ENCODE results near the gene IL11RA. TPM values are rescaled to one million over a fixed set of nuclear protein-coding genes. Genes with fewer than 3 reads are reported as not detected.

Gene IL11RA
- total RNA-seq, 1 donor from 2014 or later = 0.79 TPM

DNA sequence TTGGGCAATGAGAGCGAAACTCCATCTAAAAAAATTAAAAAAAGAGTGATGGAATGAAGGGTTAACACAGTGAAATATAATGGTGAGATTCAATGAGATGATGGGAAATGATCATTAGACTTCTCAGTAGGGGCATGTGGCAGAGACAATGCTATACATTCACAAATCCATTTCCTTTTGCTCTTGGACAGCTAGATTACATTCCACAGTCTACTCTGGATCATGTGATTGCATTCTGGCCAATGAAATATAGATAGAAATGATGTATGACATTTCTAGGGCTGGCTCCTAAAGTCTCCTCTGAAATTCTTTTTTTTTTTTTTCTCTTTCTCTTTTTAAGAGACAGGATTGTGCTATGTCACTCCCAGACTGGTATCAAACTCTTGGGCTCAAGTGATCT lies 9.3 kb upstream of the IL11RA start:
- TF ChIP-seq, protein P1, sequence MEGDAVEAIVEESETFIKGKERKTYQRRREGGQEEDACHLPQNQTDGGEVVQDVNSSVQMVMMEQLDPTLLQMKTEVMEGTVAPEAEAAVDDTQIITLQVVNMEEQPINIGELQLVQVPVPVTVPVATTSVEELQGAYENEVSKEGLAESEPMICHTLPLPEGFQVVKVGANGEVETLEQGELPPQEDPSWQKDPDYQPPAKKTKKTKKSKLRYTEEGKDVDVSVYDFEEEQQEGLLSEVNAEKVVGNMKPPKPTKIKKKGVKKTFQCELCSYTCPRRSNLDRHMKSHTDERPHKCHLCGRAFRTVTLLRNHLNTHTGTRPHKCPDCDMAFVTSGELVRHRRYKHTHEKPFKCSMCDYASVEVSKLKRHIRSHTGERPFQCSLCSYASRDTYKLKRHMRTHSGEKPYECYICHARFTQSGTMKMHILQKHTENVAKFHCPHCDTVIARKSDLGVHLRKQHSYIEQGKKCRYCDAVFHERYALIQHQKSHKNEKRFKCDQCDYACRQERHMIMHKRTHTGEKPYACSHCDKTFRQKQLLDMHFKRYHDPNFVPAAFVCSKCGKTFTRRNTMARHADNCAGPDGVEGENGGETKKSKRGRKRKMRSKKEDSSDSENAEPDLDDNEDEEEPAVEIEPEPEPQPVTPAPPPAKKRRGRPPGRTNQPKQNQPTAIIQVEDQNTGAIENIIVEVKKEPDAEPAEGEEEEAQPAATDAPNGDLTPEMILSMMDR (IDR thresholded peaks at IDR 0.05; ENCODE audit: insufficient read depth, low read length, severe bottlenecking) = no peak
- Histone ChIP-seq H3K36me3 (ENCODE audit: control insufficient read depth, insufficient read depth, low read length) (no peaks in the 10 kb centered on the region), H3K4me3 (ENCODE audit: low read depth, low read length) (no peak overlapping the region), H3K27me3 (ENCODE audit: control insufficient read depth, insufficient read depth, low read length) (no peaks in the 10 kb centered on the region)
- FAIRE-seq (no peak), DNase-seq (ENCODE audit: low read depth) (no peak)

DNA sequence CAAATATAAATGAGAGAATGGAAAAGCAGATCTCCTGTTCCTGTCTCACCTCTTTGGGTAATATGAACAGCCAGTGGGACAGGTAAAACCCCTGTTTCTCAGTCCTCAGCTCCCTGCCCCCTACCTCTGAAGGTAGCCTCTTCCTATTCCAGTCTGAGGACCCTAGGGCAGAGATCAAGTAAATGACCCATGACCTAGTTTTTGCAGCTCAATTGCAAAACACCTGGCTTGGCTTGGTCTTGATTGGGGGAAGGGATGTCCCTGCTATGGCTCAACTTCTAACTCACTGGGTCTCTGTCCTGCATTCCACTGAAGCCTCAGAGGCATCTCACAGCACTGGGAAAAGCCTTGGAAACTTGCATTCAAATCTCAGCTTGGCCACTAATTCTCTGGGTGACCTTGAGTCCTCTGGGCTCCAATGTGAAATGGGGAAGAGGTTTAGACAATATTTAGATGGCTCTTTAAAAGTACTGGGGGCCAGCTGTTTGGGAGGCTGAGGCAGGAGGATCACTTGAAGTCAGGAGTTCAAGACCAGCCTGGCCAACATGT lies 7.1 kb upstream of the IL11RA start:
- H3K27me3 ChIP-seq (ENCODE audit: control insufficient read depth, insufficient read depth, low read length) = no peaks in the 10 kb centered on the region
- FAIRE-seq (no peak), DNase-seq (ENCODE audit: low read depth) (no peak)
- H3K36me3 ChIP-seq (ENCODE audit: control insufficient read depth, insufficient read depth, low read length) = peaks cover 1% of the 10 kb centered on the region
- TF ChIP-seq, protein P1 (IDR thresholded peaks at IDR 0.05; ENCODE audit: insufficient read depth, low read length, severe bottlenecking) = no peak
- H3K4me3 ChIP-seq (ENCODE audit: low read depth, low read length) = no peak overlapping the region

DNA sequence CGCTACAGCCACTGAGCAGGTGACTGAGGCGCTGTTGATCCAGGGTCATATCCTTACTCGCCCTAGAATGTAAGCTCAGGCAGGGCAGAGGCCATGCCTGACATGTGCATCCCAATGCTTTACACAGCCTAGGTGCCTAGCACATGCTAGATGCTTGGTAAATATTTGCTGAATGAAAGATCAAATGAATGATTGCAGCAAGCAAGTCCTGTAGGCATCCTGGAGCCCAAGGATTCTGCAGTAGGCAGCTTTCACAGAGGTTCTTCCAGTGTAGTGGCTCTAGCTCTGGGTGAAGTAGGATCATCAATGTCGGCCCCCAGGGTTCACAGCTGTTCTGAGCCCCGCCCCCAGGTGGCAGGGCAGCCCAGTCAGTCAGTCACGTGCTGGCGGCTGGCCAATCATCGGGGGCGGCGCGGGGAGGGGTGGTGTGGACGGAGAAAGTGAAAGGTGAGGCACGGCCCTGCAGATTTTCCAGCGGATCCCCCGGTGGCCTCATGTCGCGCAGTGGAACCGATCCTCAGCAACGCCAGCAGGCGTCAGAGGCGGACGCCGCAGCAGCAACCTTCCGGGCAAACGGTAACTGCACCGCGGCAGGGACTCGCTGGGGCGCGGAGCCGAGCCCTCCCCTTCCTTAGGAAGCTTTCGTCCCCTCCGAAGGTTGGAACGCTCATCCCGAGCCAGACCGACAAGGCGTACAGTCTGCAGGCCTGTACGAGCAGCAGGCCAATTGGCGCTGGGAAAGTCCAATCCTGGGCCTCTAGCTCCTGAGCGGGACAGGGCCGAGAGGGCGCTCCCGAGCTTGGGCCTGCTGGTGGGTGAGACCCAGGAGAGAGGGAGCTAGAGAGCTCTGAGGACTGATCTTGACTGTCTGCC lies 5.5 kb upstream of the IL11RA start, which contains the start of gene GALT:
Gene GALT, plus strand, starts transcription at position 465 of the 873 bp plus-strand sequence. Its CDS starts 30 bp downstream, at position 495.
- no peak for FAIRE-seq
- no peaks in the 10 kb centered on the region for H3K27me3 ChIP-seq (ENCODE audit: control insufficient read depth, insufficient read depth, low read length)
- peaks cover 1% of the 10 kb centered on the region for H3K36me3 ChIP-seq (ENCODE audit: control insufficient read depth, insufficient read depth, low read length)
- DNase-seq (ENCODE audit: low read depth) = peak; percentile 61
- TF ChIP-seq, protein P1 (IDR thresholded peaks at IDR 0.05; ENCODE audit: insufficient read depth, low read length, severe bottlenecking) = peak; percentile 63
- H3K4me3 ChIP-seq (ENCODE audit: low read depth, low read length) = peak within 1 kb of the TSS; percentile 77

DNA sequence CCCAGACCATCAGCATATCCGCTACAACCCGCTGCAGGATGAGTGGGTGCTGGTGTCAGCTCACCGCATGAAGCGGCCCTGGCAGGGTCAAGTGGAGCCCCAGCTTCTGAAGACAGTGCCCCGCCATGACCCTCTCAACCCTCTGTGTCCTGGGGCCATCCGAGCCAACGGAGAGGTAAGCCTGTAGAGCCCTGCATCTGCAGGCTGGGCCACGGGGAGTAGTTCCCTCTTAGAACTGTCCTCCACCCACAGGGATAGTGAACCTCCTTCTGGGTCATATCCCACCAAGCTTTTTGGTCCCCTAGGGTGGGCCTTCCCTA lies 4.9 kb upstream of the IL11RA start:
- DNase-seq (ENCODE audit: low read depth) = no peak
- FAIRE-seq = no peak
- Histone ChIP-seq H3K4me3 (ENCODE audit: low read depth, low read length) (peak overlapping the region; percentile 77), H3K27me3 (ENCODE audit: control insufficient read depth, insufficient read depth, low read length) (no peaks in the 10 kb centered on the region), H3K36me3 (ENCODE audit: control insufficient read depth, insufficient read depth, low read length) (peaks cover 1% of the 10 kb centered on the region)
- TF ChIP-seq, protein P1 (IDR thresholded peaks at IDR 0.05; ENCODE audit: insufficient read depth, low read length, severe bottlenecking) = no peak

DNA sequence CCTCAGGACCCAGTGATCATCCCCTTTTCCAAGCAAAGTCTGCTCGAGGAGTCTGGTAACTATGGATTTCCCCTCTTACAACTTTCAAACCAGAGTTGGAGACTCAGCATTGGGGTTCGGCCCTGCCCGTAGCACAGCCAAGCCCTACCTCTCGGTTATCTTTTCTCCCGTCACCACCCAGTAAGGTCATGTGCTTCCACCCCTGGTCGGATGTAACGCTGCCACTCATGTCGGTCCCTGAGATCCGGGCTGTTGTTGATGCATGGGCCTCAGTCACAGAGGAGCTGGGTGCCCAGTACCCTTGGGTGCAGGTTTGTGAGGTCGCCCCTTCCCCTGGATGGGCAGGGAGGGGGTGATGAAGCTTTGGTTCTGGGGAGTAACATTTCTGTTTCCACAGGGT lies 4.3 kb upstream of the IL11RA start:
- no peaks in the 10 kb centered on the region for H3K27me3 ChIP-seq (ENCODE audit: control insufficient read depth, insufficient read depth, low read length)
- peak overlapping the region; percentile 77 for H3K4me3 ChIP-seq (ENCODE audit: low read depth, low read length)
- peaks cover 1% of the 10 kb centered on the region for H3K36me3 ChIP-seq (ENCODE audit: control insufficient read depth, insufficient read depth, low read length)
- FAIRE-seq = no peak
- DNase-seq (ENCODE audit: low read depth) = no peak
- TF ChIP-seq, protein P1 (IDR thresholded peaks at IDR 0.05; ENCODE audit: insufficient read depth, low read length, severe bottlenecking) = no peak
